ENCODE results near the gene SLC6A4.
"Not testable (repeated sequence)": the region's sequence is repeated elsewhere in the genome, so short reads cannot be mapped to it uniquely, and the experiment has no call there.

DNA sequence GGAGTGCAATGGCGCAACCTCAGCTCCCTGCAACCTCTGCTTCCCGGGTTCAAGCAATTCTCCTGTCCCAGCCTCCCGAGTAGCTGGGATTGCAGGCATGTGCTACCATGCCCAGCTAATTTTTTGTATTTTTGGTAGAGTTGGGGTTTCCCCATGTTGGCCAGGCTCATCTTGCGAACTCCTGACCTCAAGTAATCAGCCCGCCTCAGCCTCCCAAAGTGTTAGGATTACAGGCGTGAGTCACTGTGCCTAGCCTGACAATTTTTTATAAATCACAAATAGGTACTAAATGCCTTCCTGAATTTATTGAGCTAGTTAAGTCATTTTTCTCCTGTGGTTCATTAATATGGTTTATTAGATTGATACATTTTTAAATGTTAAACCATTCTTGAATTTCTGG lies 87.6 kb downstream of the SLC6A4 start:
- not testable (repeated sequence) for TF ChIP-seq CTCF (IDR thresholded peaks at IDR 0.05; ENCODE audit: low read depth, low read length); POLR2A (IDR thresholded peaks at IDR 0.05; ENCODE audit: extremely low read depth, insufficient read length)
- TF ChIP-seq, protein P1, sequence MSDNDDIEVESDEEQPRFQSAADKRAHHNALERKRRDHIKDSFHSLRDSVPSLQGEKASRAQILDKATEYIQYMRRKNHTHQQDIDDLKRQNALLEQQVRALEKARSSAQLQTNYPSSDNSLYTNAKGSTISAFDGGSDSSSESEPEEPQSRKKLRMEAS (IDR thresholded peaks at IDR 0.05; ENCODE audit: low read depth, low read length), result not testable (repeated sequence)
